ENCODE data around the gene CAPN9. TPM values are rescaled to one million over a fixed set of nuclear protein-coding genes. Genes with fewer than 3 reads are reported as not detected.
A peak's percentile ranks its signal among the peaks of the same experiment; 100 is the strongest.

CAPN9 gene
- total and polyA plus RNA-seq, 2 donors from 2014 or later, result 0.41 TPM; not detected in 1

GRCh38 chr1:230797942-230798365 is 50.8 kb downstream of the CAPN9 start:
- Histone ChIP-seq H3K27ac (ENCODE audit: low read depth in 2 of 2, low read length in 2 of 2) (no peak overlapping the region), H3K9ac (ENCODE audit: low read length in 3 of 3) (no peak overlapping the region), H3K27me3 (ENCODE audit: control insufficient read depth, insufficient read depth, low read length) (no peaks in the 10 kb centered on the region), H3K9me3 (ENCODE audit: control insufficient read depth in 2 of 3, insufficient read depth in 1 of 3, low read length in 3 of 3) (no peaks in the 10 kb centered on the region), H3K4me3 (ENCODE audit: low read length in 3 of 3) (no peak overlapping the region), H3K36me3 (ENCODE audit: control insufficient read depth in 2 of 3, insufficient read depth in 3 of 3, low read length in 3 of 3) (no peaks in the 10 kb centered on the region), H3K4me1 (ENCODE audit: control insufficient read depth in 2 of 3, insufficient read depth in 2 of 3, low read depth in 1 of 3, low read length in 3 of 3) (no peaks in the 10 kb centered on the region)
- intact Hi-C loops (cut with DNase I), result loop anchor here (10.0 kb wide), 1 partner anchor 407 kb away; no protein-coding TSS in a partner anchor
- FAIRE-seq, result no peak
- TF ChIP-seq CTCF (IDR thresholded peaks at IDR 0.05; ENCODE audit: borderline replicate concordance, extremely low read depth, insufficient read depth), result peak; percentile 64
- DNase-seq, result peak in 4 of 5 donors; percentile 58 to 87 (median 70)

GRCh38 chr1:230798491-230798890 is 51.3 kb downstream of the CAPN9 start:
- no peaks in the 10 kb centered on the region for H3K9me3 ChIP-seq (ENCODE audit: control insufficient read depth in 2 of 3, insufficient read depth in 1 of 3, low read length in 3 of 3)
- H3K27me3 ChIP-seq (ENCODE audit: control insufficient read depth, insufficient read depth, low read length), result no peaks in the 10 kb centered on the region
- no peak overlapping the region for H3K9ac ChIP-seq (ENCODE audit: low read length in 3 of 3)
- H3K4me3 ChIP-seq (ENCODE audit: low read length in 3 of 3), result no peak overlapping the region
- H3K4me1 ChIP-seq (ENCODE audit: control insufficient read depth in 2 of 3, insufficient read depth in 2 of 3, low read depth in 1 of 3, low read length in 3 of 3), result no peaks in the 10 kb centered on the region
- H3K27ac ChIP-seq (ENCODE audit: low read depth in 2 of 2, low read length in 2 of 2), result no peak overlapping the region
- intact Hi-C loops (cut with DNase I), result loop anchor here (10.0 kb wide), 1 partner anchor 406 kb away; no protein-coding TSS in a partner anchor
- no peaks in the 10 kb centered on the region for H3K36me3 ChIP-seq (ENCODE audit: control insufficient read depth in 2 of 3, insufficient read depth in 3 of 3, low read length in 3 of 3)
- peak in 1 of 5 donors; percentile 4 for DNase-seq
- no peak for FAIRE-seq
- no peak for TF ChIP-seq CTCF (IDR thresholded peaks at IDR 0.05; ENCODE audit: borderline replicate concordance, extremely low read depth, insufficient read depth)

- no peaks in the 10 kb centered on the region for H3K4me1 ChIP-seq (ENCODE audit: control insufficient read depth in 2 of 3, insufficient read depth in 2 of 3, low read depth in 1 of 3, low read length in 3 of 3)
- no peak overlapping the region for H3K4me3 ChIP-seq (ENCODE audit: low read length in 3 of 3)
- DNase-seq, result peak in 2 of 5 donors; percentile 5 to 17
- intact Hi-C loops (cut with DNase I), result no loop called here
- no peaks in the 10 kb centered on the region for H3K27me3 ChIP-seq (ENCODE audit: control insufficient read depth, insufficient read depth, low read length)
- no peak overlapping the region for H3K9ac ChIP-seq (ENCODE audit: low read length in 3 of 3)
- TF ChIP-seq CTCF (IDR thresholded peaks at IDR 0.05; ENCODE audit: borderline replicate concordance, extremely low read depth, insufficient read depth), result no peak
- H3K9me3 ChIP-seq (ENCODE audit: control insufficient read depth in 2 of 3, insufficient read depth in 1 of 3, low read length in 3 of 3), result no peaks in the 10 kb centered on the region
- H3K36me3 ChIP-seq (ENCODE audit: control insufficient read depth in 2 of 3, insufficient read depth in 3 of 3, low read length in 3 of 3), result no peaks in the 10 kb centered on the region
- no peak overlapping the region for H3K27ac ChIP-seq (ENCODE audit: low read depth in 2 of 2, low read length in 2 of 2)
- no peak for FAIRE-seq
Measured at GRCh38 chr1:230800891-230801840, 54.0 kb downstream of the CAPN9 start.
